ENCODE results near the gene BIN1. TPM values are rescaled to one million over a fixed set of nuclear protein-coding genes. Genes with fewer than 3 reads are reported as not detected.
A peak's percentile ranks its signal among the peaks of the same experiment; 100 is the strongest.

BIN1 gene
- total and polyA plus RNA-seq, 4 experiments from 2014 or later, result 99.4 to 163 (median 122) TPM

DNA sequence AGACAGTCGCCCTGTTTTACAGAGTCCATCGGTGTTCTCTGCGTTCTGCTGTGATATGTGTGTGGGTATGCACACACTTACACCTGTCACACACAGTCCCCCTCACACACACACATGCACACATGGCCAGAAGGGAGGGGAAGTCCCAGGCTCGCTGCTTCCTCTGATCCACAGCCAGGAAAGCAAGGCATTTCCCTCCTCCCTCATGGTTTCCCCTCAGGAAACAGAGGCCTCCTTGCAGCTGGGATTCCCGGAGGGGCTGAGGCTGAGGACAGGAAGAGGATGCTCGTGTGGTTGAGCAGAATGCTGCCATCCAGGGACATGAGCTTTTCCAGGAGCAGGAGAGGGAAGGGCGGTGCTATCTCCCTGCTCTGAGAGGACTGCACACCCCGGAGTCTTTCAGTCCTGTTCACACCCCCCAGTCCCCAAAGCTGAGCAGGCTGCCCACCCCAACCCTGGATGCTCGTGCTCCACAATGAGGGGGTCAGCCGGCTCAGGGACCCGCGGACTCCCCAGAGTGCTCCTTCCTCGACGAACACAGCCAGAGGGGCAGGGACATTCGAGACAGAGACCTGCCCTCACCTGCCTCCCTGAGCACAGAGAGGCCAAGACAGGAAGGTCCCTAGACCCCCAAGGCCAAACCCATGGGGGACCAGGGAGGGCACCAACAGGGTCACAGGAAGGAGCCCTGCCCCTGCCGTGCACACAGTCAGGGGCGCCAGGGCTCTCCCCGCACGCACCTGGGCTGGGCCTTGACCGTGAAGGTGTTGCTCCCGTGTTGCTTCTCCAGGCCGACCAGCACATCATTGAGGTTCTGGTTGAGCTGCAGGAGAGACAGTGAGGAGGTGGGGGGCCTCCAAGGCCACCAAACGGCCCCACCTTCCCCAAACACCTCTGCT lies 45.3 kb downstream of the BIN1 start:
- no peak overlapping the region for H3K27ac ChIP-seq (ENCODE audit: low read depth, low read length)
- Mint-ChIP-seq H3K36me3 (peaks cover 13 to 55% of the 10 kb centered on the region in 2 donors), H3K4me1 (peaks cover 2 to 16% (median 5%) of the 10 kb centered on the region in 4 donors), H3K27ac (peak overlapping the region in 2 of 7 donors; percentile 48 to 61), H3K9me3 (no peaks in the 10 kb centered on the region), H3K4me3 (no peak overlapping the region), H3K27me3 (no peaks in the 10 kb centered on the region)
- H3K4me3 ChIP-seq (ENCODE audit: low read length in 2 of 2), result no peak overlapping the region
- H3K4me1 ChIP-seq (ENCODE audit: insufficient read depth, low read length), result peaks cover 15% of the 10 kb centered on the region
- ChIA-PET POLR2A (ENCODE audit: partially characterized antibody) (interaction anchor here (10.1 kb wide), 1 partner anchor 18 kb away, joined by 72 read pairs; no protein-coding TSS in a partner anchor), CTCF (ENCODE audit: partially characterized antibody) (interaction anchor here (1.1 to 2.0 kb wide), 2 partner anchors 10 to 12 kb away, joined by 3 to 6 read pairs; no protein-coding TSS in a partner anchor)
- intact Hi-C loops (cut with micrococcal nuclease), result no loop called here
- peak in 1 of 5 donors; percentile 24 for DNase-seq
- no peaks in the 10 kb centered on the region for H3K27me3 ChIP-seq (ENCODE audit: insufficient read depth, low read length)
- H3K36me3 ChIP-seq (ENCODE audit: insufficient read depth, low read length), result peaks cover 52% of the 10 kb centered on the region
- no peaks in the 10 kb centered on the region for H3K9me3 ChIP-seq (ENCODE audit: control insufficient read depth in 1 of 2, low read length in 2 of 2)

GRCh38 chr2:127060264-127060945 lies 46.5 kb downstream of the BIN1 start:
- ChIA-PET POLR2A (ENCODE audit: partially characterized antibody) (no interaction called here), CTCF (ENCODE audit: partially characterized antibody) (no interaction called here)
- Mint-ChIP-seq H3K4me3 (no peak overlapping the region), H3K27ac (no peak overlapping the region), H3K4me1 (peaks cover 2 to 7% (median 4%) of the 10 kb centered on the region in 4 donors), H3K36me3 (peaks cover 10 to 53% of the 10 kb centered on the region in 2 donors), H3K9me3 (no peaks in the 10 kb centered on the region), H3K27me3 (no peaks in the 10 kb centered on the region)
- Histone ChIP-seq H3K36me3 (ENCODE audit: insufficient read depth, low read length) (peaks cover 52% of the 10 kb centered on the region), H3K27me3 (ENCODE audit: insufficient read depth, low read length) (no peaks in the 10 kb centered on the region), H3K4me3 (ENCODE audit: low read length in 2 of 2) (no peak overlapping the region), H3K9me3 (ENCODE audit: control insufficient read depth in 1 of 2, low read length in 2 of 2) (no peaks in the 10 kb centered on the region), H3K27ac (ENCODE audit: low read depth, low read length) (no peak overlapping the region), H3K4me1 (ENCODE audit: insufficient read depth, low read length) (peaks cover 8% of the 10 kb centered on the region)
- DNase-seq, result peak in 1 of 5 donors; percentile 13
- intact Hi-C loops (cut with micrococcal nuclease), result no loop called here

DNA sequence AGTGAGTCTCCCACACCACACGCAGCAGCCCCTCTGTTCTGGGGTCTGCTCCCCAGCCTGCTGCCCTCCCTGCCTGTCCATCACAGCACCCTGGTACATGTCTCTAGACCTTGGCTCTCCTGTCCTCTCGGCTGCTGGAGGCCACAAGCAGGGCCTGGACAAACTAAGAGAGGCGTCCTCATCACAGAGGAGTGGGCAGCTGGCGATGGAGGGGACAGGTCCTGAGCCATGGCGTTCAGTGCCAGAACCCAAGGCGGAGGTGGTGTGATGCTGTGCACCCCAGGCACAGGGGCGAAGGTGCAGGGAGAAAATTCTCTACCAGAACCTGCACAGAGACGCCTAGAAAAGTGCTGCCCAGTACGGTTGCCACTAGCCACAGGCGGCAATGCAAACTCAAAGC lies 47.4 kb downstream of the BIN1 start:
- Histone ChIP-seq H3K9me3 (ENCODE audit: control insufficient read depth in 1 of 2, low read length in 2 of 2) (no peaks in the 10 kb centered on the region), H3K27me3 (ENCODE audit: insufficient read depth, low read length) (no peaks in the 10 kb centered on the region), H3K36me3 (ENCODE audit: insufficient read depth, low read length) (peaks cover 55% of the 10 kb centered on the region), H3K27ac (ENCODE audit: low read depth, low read length) (no peak overlapping the region), H3K4me1 (ENCODE audit: insufficient read depth, low read length) (no peaks in the 10 kb centered on the region), H3K4me3 (ENCODE audit: low read length in 2 of 2) (no peak overlapping the region)
- Mint-ChIP-seq H3K27ac (no peak overlapping the region), H3K9me3 (no peaks in the 10 kb centered on the region), H3K4me1 (peaks cover 0 to 4% (median 0%) of the 10 kb centered on the region in 4 donors), H3K4me3 (no peak overlapping the region), H3K36me3 (peaks cover 10 to 54% of the 10 kb centered on the region in 2 donors), H3K27me3 (no peaks in the 10 kb centered on the region)
- CTCF ChIA-PET (ENCODE audit: partially characterized antibody), result no interaction called here
- POLR2A ChIA-PET (ENCODE audit: partially characterized antibody), result no interaction called here
- intact Hi-C loops (cut with micrococcal nuclease), result no loop called here
- no peak for DNase-seq

- Mint-ChIP-seq H3K27ac (peak overlapping the region in 1 of 7 donors; percentile 43), H3K4me1 (peaks cover 0 to 4% (median 0%) of the 10 kb centered on the region in 4 donors), H3K4me3 (no peak overlapping the region), H3K9me3 (no peaks in the 10 kb centered on the region), H3K27me3 (no peaks in the 10 kb centered on the region), H3K36me3 (peaks cover 10 to 55% of the 10 kb centered on the region in 2 donors)
- H3K27me3 ChIP-seq (ENCODE audit: insufficient read depth, low read length), result no peaks in the 10 kb centered on the region
- peak in 1 of 5 donors; percentile 1 for DNase-seq
- no peaks in the 10 kb centered on the region for H3K9me3 ChIP-seq (ENCODE audit: control insufficient read depth in 1 of 2, low read length in 2 of 2)
- ChIA-PET POLR2A (ENCODE audit: partially characterized antibody) (no interaction called here), CTCF (ENCODE audit: partially characterized antibody) (no interaction called here)
- H3K4me1 ChIP-seq (ENCODE audit: insufficient read depth, low read length), result no peaks in the 10 kb centered on the region
- no peak overlapping the region for H3K4me3 ChIP-seq (ENCODE audit: low read length in 2 of 2)
- intact Hi-C loops (cut with micrococcal nuclease), result no loop called here
- H3K36me3 ChIP-seq (ENCODE audit: insufficient read depth, low read length), result peaks cover 59% of the 10 kb centered on the region
- H3K27ac ChIP-seq (ENCODE audit: low read depth, low read length), result no peak overlapping the region
These were observed 48.1 kb downstream of the BIN1 start for GRCh38 chr2:127058954-127059252.

DNA sequence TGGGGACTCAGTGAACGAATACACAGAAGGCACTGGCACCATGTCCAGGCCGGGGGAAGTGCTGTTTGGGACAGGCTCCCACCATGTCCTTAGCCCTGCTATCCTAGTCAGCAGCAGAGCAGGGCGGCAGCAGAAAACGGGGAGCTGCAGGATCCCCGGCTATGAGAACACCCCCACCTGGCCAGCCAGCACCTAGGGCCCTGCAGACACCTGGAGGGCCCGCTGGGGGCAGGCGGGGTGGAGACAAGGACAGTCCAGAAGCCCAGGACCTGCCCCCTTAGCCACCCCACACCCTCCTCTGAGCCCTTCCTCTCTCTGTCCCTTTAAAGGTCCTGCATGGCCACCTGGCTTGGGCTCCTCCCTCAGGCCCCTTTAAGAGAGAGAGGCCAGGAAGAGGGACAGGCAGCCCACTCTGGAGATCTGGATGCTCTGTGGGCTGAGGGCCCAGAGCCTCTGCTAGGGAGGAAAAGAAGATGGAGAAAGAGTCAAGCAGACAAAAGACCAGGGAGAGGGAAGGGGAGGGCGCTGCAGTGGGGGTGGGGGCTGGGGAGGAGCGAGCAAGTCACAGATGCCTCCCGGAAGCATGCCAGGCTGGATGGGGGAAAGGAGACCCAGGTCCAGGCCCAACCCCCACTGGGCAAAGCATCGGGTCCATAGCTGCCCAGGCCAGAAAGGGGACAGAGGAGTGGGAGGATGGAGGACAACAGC lies 48.6 kb downstream of the BIN1 start:
- H3K4me1 Mint-ChIP-seq, result peaks cover 0 to 4% (median 0%) of the 10 kb centered on the region in 4 donors
- peaks cover 55% of the 10 kb centered on the region for H3K36me3 ChIP-seq (ENCODE audit: insufficient read depth, low read length)
- POLR2A ChIA-PET (ENCODE audit: partially characterized antibody), result no interaction called here
- H3K36me3 Mint-ChIP-seq, result peaks cover 10 to 56% of the 10 kb centered on the region in 2 donors
- H3K27ac ChIP-seq (ENCODE audit: low read depth, low read length), result no peak overlapping the region
- H3K27me3 ChIP-seq (ENCODE audit: insufficient read depth, low read length), result no peaks in the 10 kb centered on the region
- H3K27me3 Mint-ChIP-seq, result no peaks in the 10 kb centered on the region
- intact Hi-C loops (cut with micrococcal nuclease), result no loop called here
- H3K27ac Mint-ChIP-seq, result no peak overlapping the region
- H3K4me3 ChIP-seq (ENCODE audit: low read length in 2 of 2), result no peak overlapping the region
- no peaks in the 10 kb centered on the region for H3K9me3 ChIP-seq (ENCODE audit: control insufficient read depth in 1 of 2, low read length in 2 of 2)
- no peaks in the 10 kb centered on the region for H3K9me3 Mint-ChIP-seq
- CTCF ChIA-PET (ENCODE audit: partially characterized antibody), result no interaction called here
- peak in 1 of 5 donors; percentile 25 for DNase-seq
- no peaks in the 10 kb centered on the region for H3K4me1 ChIP-seq (ENCODE audit: insufficient read depth, low read length)
- no peak overlapping the region for H3K4me3 Mint-ChIP-seq

DNA sequence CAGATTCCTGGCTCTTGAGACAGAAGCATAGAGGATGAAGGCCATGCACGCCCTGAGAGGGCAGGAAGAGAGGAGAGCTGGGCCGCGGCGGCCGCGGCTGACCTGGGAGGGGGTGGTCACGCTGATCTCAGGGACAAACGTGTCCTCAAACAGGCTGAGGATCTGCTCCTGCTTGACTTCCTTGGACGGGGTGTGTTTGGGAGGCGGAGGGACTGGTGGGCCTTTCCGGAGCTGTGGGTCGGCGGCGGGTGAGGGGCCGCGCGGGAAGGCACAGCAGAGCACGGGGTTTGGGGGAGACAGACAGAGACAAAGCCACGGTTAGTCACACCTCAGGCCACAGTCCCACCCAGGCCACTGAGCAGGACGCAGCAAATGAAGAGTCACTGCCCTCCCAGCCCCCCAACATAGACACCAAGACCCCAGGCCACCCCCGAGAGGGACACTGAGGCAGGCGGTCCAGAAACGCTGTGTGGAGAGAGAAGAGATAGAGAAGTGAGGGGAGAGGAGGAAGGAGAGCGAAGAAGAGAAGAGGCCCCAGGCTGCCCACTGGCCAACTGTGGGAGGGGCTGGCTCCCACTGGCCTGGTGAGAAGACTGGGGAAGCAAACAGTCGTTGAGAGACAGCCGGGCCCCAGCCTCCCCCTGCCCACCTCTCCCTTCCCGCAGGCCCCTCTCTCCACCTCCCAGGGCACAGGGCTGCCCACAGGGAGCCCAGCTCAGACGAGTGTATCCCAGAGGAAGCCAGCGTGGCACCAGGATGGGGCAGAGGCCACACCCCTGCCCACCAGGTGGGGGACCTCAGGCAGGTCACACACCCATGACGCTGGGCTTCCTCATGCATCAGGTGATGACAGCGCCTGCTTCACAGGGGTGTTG lies 49.3 kb downstream of the BIN1 start:
- H3K36me3 Mint-ChIP-seq, result peaks cover 8 to 56% of the 10 kb centered on the region in 2 donors
- peak overlapping the region in 2 of 7 donors; percentile 8 to 82 for H3K27ac Mint-ChIP-seq
- H3K27me3 Mint-ChIP-seq, result no peaks in the 10 kb centered on the region
- no peaks in the 10 kb centered on the region for H3K9me3 Mint-ChIP-seq
- Histone ChIP-seq H3K36me3 (ENCODE audit: insufficient read depth, low read length) (peaks cover 47% of the 10 kb centered on the region), H3K4me3 (ENCODE audit: low read length in 2 of 2) (no peak overlapping the region), H3K27ac (ENCODE audit: low read depth, low read length) (no peak overlapping the region), H3K4me1 (ENCODE audit: insufficient read depth, low read length) (no peaks in the 10 kb centered on the region), H3K27me3 (ENCODE audit: insufficient read depth, low read length) (no peaks in the 10 kb centered on the region), H3K9me3 (ENCODE audit: control insufficient read depth in 1 of 2, low read length in 2 of 2) (no peaks in the 10 kb centered on the region)
- peaks cover 0 to 8% (median 3%) of the 10 kb centered on the region in 4 donors for H3K4me1 Mint-ChIP-seq
- intact Hi-C loops (cut with micrococcal nuclease), result no loop called here
- peak in 1 of 5 donors; percentile 24 for DNase-seq
- POLR2A ChIA-PET (ENCODE audit: partially characterized antibody), result no interaction called here
- CTCF ChIA-PET (ENCODE audit: partially characterized antibody), result no interaction called here
- H3K4me3 Mint-ChIP-seq, result no peak overlapping the region
